Osteocyte (in vitro differentiated cells): ENCODE data around the gene MYO5C. TPM values are rescaled to one million over a fixed set of nuclear protein-coding genes. Genes with fewer than 3 reads are reported as not detected.

Experiments used
- DNase-seq: peaks from one replicate; pipeline ENCODE4 v3.0.0; 2021; ENCODE audit warnings: mixed read lengths; ENCODE audit not compliant: unreplicated experiment; ENCODE audit errors: extremely low spot score
- H3K27ac Mint-ChIP-seq: one replicate; pipeline ENCODE4 v1.8.0; 2021; ENCODE audit warnings: mild to moderate bottlenecking, mixed read lengths; ENCODE audit not compliant: unreplicated experiment
- H3K27me3 Mint-ChIP-seq: one replicate; pipeline ENCODE4 v1.8.0; 2021; ENCODE audit warnings: mixed read lengths; ENCODE audit not compliant: unreplicated experiment
- H3K36me3 Mint-ChIP-seq: one replicate; pipeline ENCODE4 v1.8.0; 2021; ENCODE audit warnings: mixed read lengths; ENCODE audit not compliant: unreplicated experiment
- H3K4me1 Mint-ChIP-seq: one replicate; pipeline ENCODE4 v1.8.0; 2021; ENCODE audit warnings: mixed read lengths; ENCODE audit not compliant: unreplicated experiment
- H3K4me3 Mint-ChIP-seq: one replicate; pipeline ENCODE4 v1.8.0; 2021; ENCODE audit warnings: mild to moderate bottlenecking, moderate library complexity, mixed read lengths; ENCODE audit not compliant: unreplicated experiment
- H3K9me3 Mint-ChIP-seq: one replicate; pipeline ENCODE4 v1.8.0; 2021; ENCODE audit warnings: mixed read lengths; ENCODE audit not compliant: unreplicated experiment
- CTCF ChIP-seq: fragments of 200-600 bp; sonication (generic); IDR thresholded peaks from 2 replicates; pipeline ENCODE4 v1.5.0; 2021; ENCODE audit warnings: antibody characterized with exemption, mild to moderate bottlenecking, moderate library complexity
- total RNA-seq: library from RNA; stranded (reverse); gene quantifications from 2 replicates; pipeline ENCODE4 v1.2.1, GENCODE V29; 2021

Gene MYO5C
- total RNA-seq, 1 donor from 2014 or later: 4.0 TPM

GRCh38 chr15:52180196-52180835 is 115.3 kb downstream of the MYO5C start:
- H3K27ac Mint-ChIP-seq: peak overlapping the region; percentile 54
- H3K4me1 Mint-ChIP-seq: peaks cover 20% of the 10 kb centered on the region
- no peak for DNase-seq

GRCh38 chr15:52179278-52180195 is 116.1 kb downstream of the MYO5C start:
- DNase-seq: peak; percentile 90
- Mint-ChIP-seq H3K4me3 (peak overlapping the region; percentile 98), H3K4me1 (peaks cover 20% of the 10 kb centered on the region), H3K36me3 (no peaks in the 10 kb centered on the region), H3K27ac (peak overlapping the region; percentile 95), H3K27me3 (no peaks in the 10 kb centered on the region), H3K9me3 (no peaks in the 10 kb centered on the region)
- no peak for TF ChIP-seq CTCF

More at GRCh38 chr15:52180196-52180835, 115.3 kb downstream of the MYO5C start:
- Mint-ChIP-seq H3K36me3 (no peaks in the 10 kb centered on the region), H3K27me3 (no peaks in the 10 kb centered on the region), H3K9me3 (no peaks in the 10 kb centered on the region), H3K4me3 (peak overlapping the region; percentile 86)
- TF ChIP-seq CTCF: no peak

- H3K4me1 Mint-ChIP-seq: peaks cover 22% of the 10 kb centered on the region
- H3K9me3 Mint-ChIP-seq: no peaks in the 10 kb centered on the region
- no peaks in the 10 kb centered on the region for H3K27me3 Mint-ChIP-seq
- H3K4me3 Mint-ChIP-seq: peak overlapping the region; percentile 98
- DNase-seq: peak; percentile 77
- H3K27ac Mint-ChIP-seq: peak overlapping the region; percentile 95
- no peak for TF ChIP-seq CTCF
- no peaks in the 10 kb centered on the region for H3K36me3 Mint-ChIP-seq
Measured at GRCh38 chr15:52178765-52179164, 116.8 kb downstream of the MYO5C start.

- no peak for TF ChIP-seq CTCF
- no peaks in the 10 kb centered on the region for H3K27me3 Mint-ChIP-seq
- peaks cover 5% of the 10 kb centered on the region for H3K9me3 Mint-ChIP-seq
- no peak for DNase-seq
- H3K27ac Mint-ChIP-seq: no peak overlapping the region
- H3K36me3 Mint-ChIP-seq: peaks cover 7% of the 10 kb centered on the region
- H3K4me1 Mint-ChIP-seq: peaks cover 14% of the 10 kb centered on the region
- H3K4me3 Mint-ChIP-seq: no peak overlapping the region
Measured at GRCh38 chr15:52172869-52173268, 122.7 kb downstream of the MYO5C start.

- H3K27ac Mint-ChIP-seq: peak overlapping the region; percentile 59
- no peak for TF ChIP-seq CTCF
- H3K4me3 Mint-ChIP-seq: no peak overlapping the region
- H3K4me1 Mint-ChIP-seq: peaks cover 16% of the 10 kb centered on the region
- peak; percentile 32 for DNase-seq
- H3K9me3 Mint-ChIP-seq: peaks cover 5% of the 10 kb centered on the region
- no peaks in the 10 kb centered on the region for H3K27me3 Mint-ChIP-seq
- H3K36me3 Mint-ChIP-seq: peaks cover 7% of the 10 kb centered on the region
Measured at GRCh38 chr15:52171807-52172206, 123.8 kb downstream of the MYO5C start.
